Measurements from ENCODE around the gene NEU1.

The NEU1 gene

GRCh38 chr6:31877651-31878161 is 15.1 kb upstream of the NEU1 start:
- no peak for DNase-seq (ENCODE audit: low read depth)
- no peak overlapping the region for H3K4me3 ChIP-seq (ENCODE audit: low read length)
- TF ChIP-seq CTCF (conservative IDR thresholded peaks at IDR 0.05; ENCODE audit: low read depth, low read length), result no peak

- no peak for TF ChIP-seq CTCF (conservative IDR thresholded peaks at IDR 0.05; ENCODE audit: low read depth, low read length)
- H3K4me3 ChIP-seq (ENCODE audit: low read length), result no peak overlapping the region
- no peak for DNase-seq (ENCODE audit: low read depth)
Measured at GRCh38 chr6:31877125-31877650, 14.6 kb upstream of the NEU1 start.

- no peak for DNase-seq (ENCODE audit: low read depth)
- H3K4me3 ChIP-seq (ENCODE audit: low read length), result no peak overlapping the region
- TF ChIP-seq CTCF (conservative IDR thresholded peaks at IDR 0.05; ENCODE audit: low read depth, low read length), result no peak
Measured at GRCh38 chr6:31876357-31876756, 13.7 kb upstream of the NEU1 start.

GRCh38 chr6:31875877-31876276 is 13.3 kb upstream of the NEU1 start:
- H3K4me3 ChIP-seq (ENCODE audit: low read length), result no peak overlapping the region
- DNase-seq (ENCODE audit: low read depth), result no peak
- no peak for TF ChIP-seq CTCF (conservative IDR thresholded peaks at IDR 0.05; ENCODE audit: low read depth, low read length)

- H3K4me3 ChIP-seq (ENCODE audit: low read length), result no peak overlapping the region
- DNase-seq (ENCODE audit: low read depth), result no peak
- no peak for TF ChIP-seq CTCF (conservative IDR thresholded peaks at IDR 0.05; ENCODE audit: low read depth, low read length)
Measured at GRCh38 chr6:31874836-31875572, 12.4 kb upstream of the NEU1 start.

GRCh38 chr6:31874084-31874670 is 11.6 kb upstream of the NEU1 start:
- no peak for TF ChIP-seq CTCF (conservative IDR thresholded peaks at IDR 0.05; ENCODE audit: low read depth, low read length)
- no peak for DNase-seq (ENCODE audit: low read depth)
- H3K4me3 ChIP-seq (ENCODE audit: low read length), result no peak overlapping the region
